ENCODE measurements around the gene TNFRSF8. TPM values are rescaled to one million over a fixed set of nuclear protein-coding genes. Genes with fewer than 3 reads are reported as not detected.

TNFRSF8 gene
- total and polyA plus RNA-seq, 9 of the 15 experiments (the other 6 are each of a cell fraction or from before 2014, with no cell fraction given): 3.5 to 38.4 (median 17.1) TPM

- peak; percentile 67 for TF ChIP-seq TFE3 (CRISPR knock-in tag; IDR thresholded peaks at IDR 0.05)
- peak; percentile 96 for TF ChIP-seq HINFP (tag; conservative IDR thresholded peaks at IDR 0.05; ENCODE audit: low read depth)
- 0 out of 2 replicates have a peak, but pooled peaks have one; percentile 77 for TF ChIP-seq NR2F6 (CRISPR knock-in tag; IDR thresholded peaks at IDR 0.05)
- TF ChIP-seq HNRNPUL1 (IDR thresholded peaks at IDR 0.05; ENCODE audit: low read length): no peak
- TF ChIP-seq ZNF764 (CRISPR knock-in tag; IDR thresholded peaks at IDR 0.05; ENCODE audit: low read depth): peak; percentile 65; the same call in 1 of the 2 replicates
- TF ChIP-seq HNRNPL (IDR thresholded peaks at IDR 0.05; ENCODE audit: low read depth, low read length): no peak
- TF ChIP-seq ZNF431 (CRISPR knock-in tag; IDR thresholded peaks at IDR 0.05): no peak
- TF ChIP-seq ZNF277 (CRISPR knock-in tag; IDR thresholded peaks at IDR 0.05; ENCODE audit: borderline replicate concordance): no peak
- no peak for TF ChIP-seq MEF2A (IDR thresholded peaks at IDR 0.05; ENCODE audit: control insufficient read depth, low read depth, low read length)
- TF ChIP-seq ZFP36 (IDR thresholded peaks at IDR 0.05; ENCODE audit: low read depth, low read length, partially characterized antibody): peak; percentile 58
- TF ChIP-seq E2F6 (IDR thresholded peaks at IDR 0.05; ENCODE audit: borderline replicate concordance in 1 of 2, extremely low read depth in 1 of 2, insufficient read depth in 1 of 2, insufficient read length in 1 of 2, low read depth in 1 of 2, low read length in 1 of 2, poor library complexity in 1 of 2, severe bottlenecking in 1 of 2): peak; percentile 29 to 42
- no peak for TF ChIP-seq HDAC6 (IDR thresholded peaks at IDR 0.05; ENCODE audit: low read depth, low read length)
- no peak for TF ChIP-seq STAT6 (CRISPR knock-in tag; IDR thresholded peaks at IDR 0.05)
- TF ChIP-seq STAG1 (CRISPR knock-in tag; IDR thresholded peaks at IDR 0.05; ENCODE audit: borderline replicate concordance): no peak
- TF ChIP-seq ATF7 (IDR thresholded peaks at IDR 0.05): peak; percentile 92
- TF ChIP-seq DIDO1 (tag; IDR thresholded peaks at IDR 0.05; ENCODE audit: low read depth): peak; percentile 94
- TF ChIP-seq EP400 (IDR thresholded peaks at IDR 0.05): peak; percentile 70
Measured at GRCh38 chr1:12075195-12076114, 12.4 kb downstream of the TNFRSF8 start (continued).
